Ishikawa (cell line): Measurements from ENCODE around the gene ARFRP1.

Source experiments
- NFIC ChIP-seq: IDR thresholded peaks from 2 replicates; pipeline ENCODE4 v1.6.1; 2012
- RAD21 ChIP-seq: IDR thresholded peaks from 2 replicates; pipeline ENCODE4 v1.6.1; 2012; ENCODE audit warnings: low read depth
- TEAD4 ChIP-seq: IDR thresholded peaks from 2 replicates; pipeline ENCODE4 v1.6.1; 2012
- TF ChIP-seq, protein P1 (sequence below): IDR thresholded peaks from 2 replicates; pipeline ENCODE4 v1.6.1; 2012

GRCh38 chr20:63663332-63664066, 44.3 kb downstream of the ARFRP1 start:
- no peak for TF ChIP-seq RAD21
- TF ChIP-seq TEAD4, result no peak
- no peak for TF ChIP-seq NFIC
- TF ChIP-seq, protein P1, sequence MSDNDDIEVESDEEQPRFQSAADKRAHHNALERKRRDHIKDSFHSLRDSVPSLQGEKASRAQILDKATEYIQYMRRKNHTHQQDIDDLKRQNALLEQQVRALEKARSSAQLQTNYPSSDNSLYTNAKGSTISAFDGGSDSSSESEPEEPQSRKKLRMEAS, result no peak
